ENCODE results near the gene SPEF2. TPM values are rescaled to one million over a fixed set of nuclear protein-coding genes. Genes with fewer than 3 reads are reported as not detected.

The SPEF2 gene
- total and polyA plus RNA-seq, 10 of the 15 experiments (the other 5 are each of a cell fraction or from before 2014, with no cell fraction given), result 0.03 to 2.0 (median 0.07) TPM; not detected in 3

DNA sequence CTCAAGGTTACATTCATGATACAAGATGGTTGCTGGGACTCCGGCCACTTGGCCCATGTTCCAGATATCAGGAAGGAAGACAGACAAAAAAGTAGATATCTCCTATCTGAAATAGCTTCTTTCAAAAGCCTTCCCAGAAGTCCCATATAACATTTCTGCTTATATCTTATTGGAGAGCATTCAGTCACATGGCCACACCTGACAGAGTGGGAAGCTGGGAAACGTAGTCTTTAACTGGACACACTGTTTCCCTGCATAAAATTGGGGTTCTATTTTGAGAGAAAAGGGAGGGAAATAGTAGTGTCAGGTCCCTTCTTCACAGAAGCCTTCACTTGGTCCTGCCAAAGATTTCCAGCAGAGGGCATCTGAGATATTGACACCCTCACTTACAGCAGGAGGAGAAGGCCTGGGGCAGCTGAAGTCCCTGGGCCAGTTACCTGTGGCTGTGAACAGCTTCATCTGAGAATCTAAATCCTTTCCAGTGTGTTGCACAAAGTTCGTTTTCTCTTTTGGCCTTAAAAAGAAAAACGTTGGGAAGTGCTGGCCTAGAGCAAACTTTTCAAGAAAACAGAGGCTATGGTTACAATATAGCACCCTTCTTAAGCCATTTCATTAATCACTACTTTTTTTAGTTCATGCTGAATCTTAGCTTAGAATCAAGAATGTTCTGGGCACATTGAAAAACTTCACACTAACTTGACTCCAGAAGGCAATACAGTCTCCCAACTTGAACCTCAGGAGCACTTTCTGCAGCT lies 33.5 kb downstream of the SPEF2 start (continued):
- TF ChIP-seq, protein P1, sequence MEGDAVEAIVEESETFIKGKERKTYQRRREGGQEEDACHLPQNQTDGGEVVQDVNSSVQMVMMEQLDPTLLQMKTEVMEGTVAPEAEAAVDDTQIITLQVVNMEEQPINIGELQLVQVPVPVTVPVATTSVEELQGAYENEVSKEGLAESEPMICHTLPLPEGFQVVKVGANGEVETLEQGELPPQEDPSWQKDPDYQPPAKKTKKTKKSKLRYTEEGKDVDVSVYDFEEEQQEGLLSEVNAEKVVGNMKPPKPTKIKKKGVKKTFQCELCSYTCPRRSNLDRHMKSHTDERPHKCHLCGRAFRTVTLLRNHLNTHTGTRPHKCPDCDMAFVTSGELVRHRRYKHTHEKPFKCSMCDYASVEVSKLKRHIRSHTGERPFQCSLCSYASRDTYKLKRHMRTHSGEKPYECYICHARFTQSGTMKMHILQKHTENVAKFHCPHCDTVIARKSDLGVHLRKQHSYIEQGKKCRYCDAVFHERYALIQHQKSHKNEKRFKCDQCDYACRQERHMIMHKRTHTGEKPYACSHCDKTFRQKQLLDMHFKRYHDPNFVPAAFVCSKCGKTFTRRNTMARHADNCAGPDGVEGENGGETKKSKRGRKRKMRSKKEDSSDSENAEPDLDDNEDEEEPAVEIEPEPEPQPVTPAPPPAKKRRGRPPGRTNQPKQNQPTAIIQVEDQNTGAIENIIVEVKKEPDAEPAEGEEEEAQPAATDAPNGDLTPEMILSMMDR (IDR thresholded peaks at IDR 0.05 in 2 of 3, conservative IDR thresholded peaks at IDR 0.05 in 1 of 3; ENCODE audit: control insufficient read depth in 2 of 3, extremely low read depth in 1 of 3, insufficient read depth in 1 of 3, low read depth in 3 of 3, low read length in 3 of 3), result peak; percentile 45 to 57 (median 57); a peak in 4 of 6 replicates
- TF ChIP-seq RAD21 (IDR thresholded peaks at IDR 0.05; ENCODE audit: insufficient read depth, low read depth, low read length), result peak; percentile 56
- TF ChIP-seq, protein P2, sequence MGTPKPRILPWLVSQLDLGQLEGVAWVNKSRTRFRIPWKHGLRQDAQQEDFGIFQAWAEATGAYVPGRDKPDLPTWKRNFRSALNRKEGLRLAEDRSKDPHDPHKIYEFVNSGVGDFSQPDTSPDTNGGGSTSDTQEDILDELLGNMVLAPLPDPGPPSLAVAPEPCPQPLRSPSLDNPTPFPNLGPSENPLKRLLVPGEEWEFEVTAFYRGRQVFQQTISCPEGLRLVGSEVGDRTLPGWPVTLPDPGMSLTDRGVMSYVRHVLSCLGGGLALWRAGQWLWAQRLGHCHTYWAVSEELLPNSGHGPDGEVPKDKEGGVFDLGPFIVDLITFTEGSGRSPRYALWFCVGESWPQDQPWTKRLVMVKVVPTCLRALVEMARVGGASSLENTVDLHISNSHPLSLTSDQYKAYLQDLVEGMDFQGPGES (IDR thresholded peaks at IDR 0.05), result no peak
- TF ChIP-seq SMAD5 (IDR thresholded peaks at IDR 0.05; ENCODE audit: low read depth), result no peak

DNA sequence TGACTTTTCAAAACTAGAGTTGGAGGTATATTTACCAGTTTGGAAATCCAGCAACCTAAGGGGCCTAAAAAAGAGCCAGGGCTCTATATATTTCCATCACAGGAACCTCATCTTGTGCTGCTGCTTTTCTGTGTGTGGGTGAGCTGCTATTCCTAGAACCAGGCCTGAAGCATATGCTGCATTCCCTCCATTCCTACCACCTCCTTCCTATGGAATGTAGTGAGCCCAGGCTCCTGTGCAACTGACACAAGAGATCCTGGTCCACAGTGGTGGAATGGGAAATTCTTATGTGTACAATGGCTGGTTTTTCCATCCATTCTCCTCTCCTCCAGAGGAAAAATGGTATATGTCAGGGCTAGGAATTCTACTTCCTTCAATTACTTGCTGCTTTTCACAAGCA lies 39.1 kb downstream of the SPEF2 start:
- no TSS peak for BruUV-seq (replicated peaks)
- Histone ChIP-seq H2AFZ (ENCODE audit: control insufficient read depth, low read depth, low read length) (no peak overlapping the region), H3K27ac (ENCODE audit: control insufficient read depth, insufficient read depth) (no peak overlapping the region), H3K36me3 (ENCODE audit: control insufficient read depth in 2 of 2, insufficient read depth in 2 of 2, low read length in 1 of 2) (no peaks in the 10 kb centered on the region), H3K79me2 (ENCODE audit: control insufficient read depth, insufficient read depth, low read length) (no peaks in the 10 kb centered on the region), H3K4me2 (ENCODE audit: control insufficient read depth, insufficient read depth) (no peak overlapping the region), H3K27me3 (replicated peaks in 1 of 2; ENCODE audit: control insufficient read depth in 2 of 2, insufficient read depth in 2 of 2, low read length in 1 of 2) (no peaks in the 10 kb centered on the region), H4K20me1 (ENCODE audit: control insufficient read depth, insufficient read depth) (no peaks in the 10 kb centered on the region), H3K4me3 (no peak overlapping the region), H3K4me1 (ENCODE audit: control insufficient read depth, insufficient read depth, low read length) (no peaks in the 10 kb centered on the region), H3K9me3 (replicated peaks; ENCODE audit: control insufficient read depth, insufficient read depth, low read length) (no peaks in the 10 kb centered on the region), H3K9ac (ENCODE audit: control insufficient read depth, insufficient read depth, low read length) (no peak overlapping the region)
- DNase-seq (ENCODE audit: low read depth, low spot score) (no peak), ATAC-seq (no peak), FAIRE-seq (no peak)
- in situ Hi-C loops (cut with MboI) (no loop called here), intact Hi-C loops (cut with micrococcal nuclease; ENCODE audit: unreplicated experiment) (no loop called here)
- SMC1A ChIA-PET (ENCODE audit: uncharacterized antibody, unreplicated experiment), result no interaction called here
- CTCF ChIA-PET, result no interaction called here
- TF ChIP-seq HDAC2 (IDR thresholded peaks at IDR 0.05) (no peak), STAT1 (conservative IDR thresholded peaks at IDR 0.05) (no peak)
- RAD21 ChIA-PET (ENCODE audit: unreplicated experiment), result no interaction called here
- POLR2A ChIA-PET, result no interaction called here
